Measurements from ENCODE around the gene SYNDIG1.

SYNDIG1 gene

GRCh38 chr20:24664266-24664986 is 195.0 kb downstream of the SYNDIG1 start:
- no peak for DNase-seq

- no peak for DNase-seq
Measured at GRCh38 chr20:24665196-24665595, 195.8 kb downstream of the SYNDIG1 start.

GRCh38 chr20:24665741-24666191 is 196.3 kb downstream of the SYNDIG1 start:
- DNase-seq, result no peak

GRCh38 chr20:24667689-24668383 is 198.4 kb downstream of the SYNDIG1 start:
- no peak for DNase-seq

GRCh38 chr20:24668384-24668702 is 198.9 kb downstream of the SYNDIG1 start:
- DNase-seq, result no peak

GRCh38 chr20:24668791-24669190 is 199.4 kb downstream of the SYNDIG1 start:
- no peak for DNase-seq

- DNase-seq, result no peak
Measured at GRCh38 chr20:24669701-24670100, 200.3 kb downstream of the SYNDIG1 start.

GRCh38 chr20:24670341-24670872 is 201.0 kb downstream of the SYNDIG1 start:
- no peak for DNase-seq

GRCh38 chr20:24670981-24671380 is 201.6 kb downstream of the SYNDIG1 start:
- DNase-seq, result no peak

- no peak for DNase-seq
Measured at GRCh38 chr20:24672181-24672880, 202.9 kb downstream of the SYNDIG1 start.

- DNase-seq, result no peak
Measured at GRCh38 chr20:24672886-24673677, 203.7 kb downstream of the SYNDIG1 start.

GRCh38 chr20:24673678-24674570 is 204.5 kb downstream of the SYNDIG1 start:
- DNase-seq, result no peak

- DNase-seq, result no peak
Measured at GRCh38 chr20:24674921-24675605, 205.6 kb downstream of the SYNDIG1 start.

- DNase-seq, result no peak
Measured at GRCh38 chr20:24675651-24676352, 206.4 kb downstream of the SYNDIG1 start.

GRCh38 chr20:24676353-24676977 is 207.0 kb downstream of the SYNDIG1 start:
- no peak for DNase-seq

- no peak for DNase-seq
Measured at GRCh38 chr20:24676978-24677370, 207.5 kb downstream of the SYNDIG1 start.

GRCh38 chr20:24677626-24678315 is 208.3 kb downstream of the SYNDIG1 start:
- no peak for DNase-seq

- DNase-seq, result no peak
Measured at GRCh38 chr20:24678351-24679106, 209.1 kb downstream of the SYNDIG1 start.

Measured in CD4-positive, alpha-beta T cell treated with Interferon gamma for 1 hour (primary cell).